Gastrocnemius medialis (tissue), 4 donors: Measurements from ENCODE around the gene GLB1L2.

Experiments used
- POLR2A ChIP-seq, 2 donors: fragments of 450-650 bp; IDR thresholded peaks; one replicate each; pipeline ENCODE4 v1.6.1; 2017; ENCODE audit warnings: antibody characterized with exemption in 2 of 2, mild to moderate bottlenecking in 2 of 2, moderate library complexity in 2 of 2
- TF ChIP-seq, protein P1 (sequence below), 5 experiments: fragments of 450-650 bp in 3 of 5; fragments of 200-600 bp in 2 of 5; sonication (generic) in 2 of 5; IDR thresholded peaks in 4 of 5; conservative IDR thresholded peaks in 1 of 5; 1 replicate in 4 of 5; 2 replicates in 1 of 5; pipeline ENCODE4 v1.5.1; 2016 to 2019; ENCODE audit warnings: antibody characterized with exemption in 5 of 5, mild to moderate bottlenecking in 3 of 5, moderate library complexity in 3 of 5

GRCh38 chr11:134363161-134363560 lies 31.4 kb downstream of the GLB1L2 start:
- TF ChIP-seq, protein P1, sequence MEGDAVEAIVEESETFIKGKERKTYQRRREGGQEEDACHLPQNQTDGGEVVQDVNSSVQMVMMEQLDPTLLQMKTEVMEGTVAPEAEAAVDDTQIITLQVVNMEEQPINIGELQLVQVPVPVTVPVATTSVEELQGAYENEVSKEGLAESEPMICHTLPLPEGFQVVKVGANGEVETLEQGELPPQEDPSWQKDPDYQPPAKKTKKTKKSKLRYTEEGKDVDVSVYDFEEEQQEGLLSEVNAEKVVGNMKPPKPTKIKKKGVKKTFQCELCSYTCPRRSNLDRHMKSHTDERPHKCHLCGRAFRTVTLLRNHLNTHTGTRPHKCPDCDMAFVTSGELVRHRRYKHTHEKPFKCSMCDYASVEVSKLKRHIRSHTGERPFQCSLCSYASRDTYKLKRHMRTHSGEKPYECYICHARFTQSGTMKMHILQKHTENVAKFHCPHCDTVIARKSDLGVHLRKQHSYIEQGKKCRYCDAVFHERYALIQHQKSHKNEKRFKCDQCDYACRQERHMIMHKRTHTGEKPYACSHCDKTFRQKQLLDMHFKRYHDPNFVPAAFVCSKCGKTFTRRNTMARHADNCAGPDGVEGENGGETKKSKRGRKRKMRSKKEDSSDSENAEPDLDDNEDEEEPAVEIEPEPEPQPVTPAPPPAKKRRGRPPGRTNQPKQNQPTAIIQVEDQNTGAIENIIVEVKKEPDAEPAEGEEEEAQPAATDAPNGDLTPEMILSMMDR (IDR thresholded peaks at IDR 0.05 in 4 of 5, conservative IDR thresholded peaks at IDR 0.05 in 1 of 5), result no peak
- no peak for TF ChIP-seq POLR2A (IDR thresholded peaks at IDR 0.05)
